Left ventricle myocardium inferior (tissue), 1 donor: ENCODE data around the gene FAM83F. TPM values are rescaled to one million over a fixed set of nuclear protein-coding genes. Genes with fewer than 3 reads are reported as not detected.
A peak's percentile ranks its signal among the peaks of the same experiment; 100 is the strongest.

Experiments used
- DNase-seq: peaks from one replicate; pipeline ENCODE4 v3.0.0-alpha.2; 2020
- H3K27ac ChIP-seq: fragments of 200-600 bp; replicated peaks from 2 replicates; pipeline ENCODE4 v1.8.0; 2021
- H3K27me3 ChIP-seq: fragments of 200-600 bp; 2 replicates; pipeline ENCODE4 v1.8.0; 2021; ENCODE audit warnings: low read depth
- H3K36me3 ChIP-seq: fragments of 200-600 bp; 2 replicates; pipeline ENCODE4 v1.8.0; 2021
- H3K4me1 ChIP-seq: fragments of 200-600 bp; 2 replicates; pipeline ENCODE4 v1.8.0; 2021
- H3K4me3 ChIP-seq: fragments of 200-600 bp; 2 replicates; pipeline ENCODE4 v1.8.0; 2021; ENCODE audit warnings: mild to moderate bottlenecking, moderate library complexity
- H3K9me3 ChIP-seq: fragments of 200-600 bp; replicated peaks from 2 replicates; pipeline ENCODE4 v1.8.0; 2021
- CTCF ChIP-seq: fragments of 200-600 bp; IDR thresholded peaks from 2 replicates; pipeline ENCODE4 v1.8.0; 2021; ENCODE audit warnings: antibody characterized with exemption, mild to moderate bottlenecking, borderline replicate concordance
- intact Hi-C: fragments of 100-400 bp; cut with micrococcal nuclease; formaldehyde crosslinking; loops from one replicate; pipeline ENCODE4 v1.11.0; 2022
- total RNA-seq: library from RNA; stranded (reverse); fragmentation: NEBNext Ultra II Directional; extraction: Animal tissue kit (Norgen Biotek cat#: 25700); gene quantifications from one replicate; pipeline ENCODE4 v1.2.1, GENCODE V29; 2021
- donor health status: DM: no; HTN: yes; CAD: no; lungs with severe emphysema.

Gene FAM83F
- total RNA-seq, 1 donor from 2014 or later = 4.4 TPM

- no peak for TF ChIP-seq CTCF
- Histone ChIP-seq H3K36me3 (no peaks in the 10 kb centered on the region), H3K27ac (peak overlapping the region; percentile 49), H3K27me3 (peaks cover 41% of the 10 kb centered on the region), H3K9me3 (no peaks in the 10 kb centered on the region), H3K4me1 (peaks cover 46% of the 10 kb centered on the region), H3K4me3 (no peak overlapping the region)
- intact Hi-C loops = no loop called here
- no peak for DNase-seq
These were observed 2.0 kb downstream of the FAM83F start for GRCh38 chr22:39996732-39997131.

GRCh38 chr22:39997421-39997820 lies 2.7 kb downstream of the FAM83F start:
- intact Hi-C loops = no loop called here
- Histone ChIP-seq H3K4me3 (no peak overlapping the region), H3K4me1 (peaks cover 40% of the 10 kb centered on the region), H3K27me3 (peaks cover 36% of the 10 kb centered on the region), H3K27ac (peak overlapping the region; percentile 31), H3K9me3 (no peaks in the 10 kb centered on the region), H3K36me3 (no peaks in the 10 kb centered on the region)
- no peak for TF ChIP-seq CTCF
- no peak for DNase-seq

GRCh38 chr22:39997939-39998726 lies 3.4 kb downstream of the FAM83F start:
- Histone ChIP-seq H3K4me3 (no peak overlapping the region), H3K9me3 (no peaks in the 10 kb centered on the region), H3K4me1 (peaks cover 32% of the 10 kb centered on the region), H3K36me3 (no peaks in the 10 kb centered on the region), H3K27me3 (peaks cover 29% of the 10 kb centered on the region), H3K27ac (peak overlapping the region; percentile 31)
- intact Hi-C loops = no loop called here
- TF ChIP-seq CTCF = no peak
- DNase-seq = peak; percentile 35

- no peak for TF ChIP-seq CTCF
- H3K36me3 ChIP-seq = no peaks in the 10 kb centered on the region
- H3K9me3 ChIP-seq = no peaks in the 10 kb centered on the region
- intact Hi-C loops = no loop called here
- H3K4me1 ChIP-seq = peaks cover 30% of the 10 kb centered on the region
- peaks cover 18% of the 10 kb centered on the region for H3K27me3 ChIP-seq
- DNase-seq = no peak
- no peak overlapping the region for H3K27ac ChIP-seq
- H3K4me3 ChIP-seq = no peak overlapping the region
These were observed 4.5 kb downstream of the FAM83F start for GRCh38 chr22:39999144-39999757.

- DNase-seq = no peak
- H3K9me3 ChIP-seq = no peaks in the 10 kb centered on the region
- H3K36me3 ChIP-seq = no peaks in the 10 kb centered on the region
- peaks cover 28% of the 10 kb centered on the region for H3K4me1 ChIP-seq
- no peak overlapping the region for H3K27ac ChIP-seq
- no peak for TF ChIP-seq CTCF
- peaks cover 10% of the 10 kb centered on the region for H3K27me3 ChIP-seq
- intact Hi-C loops = no loop called here
- no peak overlapping the region for H3K4me3 ChIP-seq
These were observed 5.4 kb downstream of the FAM83F start for GRCh38 chr22:40000171-40000570.
